Immature natural killer cell (primary cell): ENCODE measurements around the gene MRPS5. TPM values are rescaled to one million over a fixed set of nuclear protein-coding genes. Genes with fewer than 3 reads are reported as not detected.

Source experiments
- DNase-seq, 3 donors: peaks; one replicate each; pipeline ENCODE4 v3.0.0; 2022; ENCODE audit warnings: mixed read lengths in 1 of 3
- H3K27ac Mint-ChIP-seq, 6 donors: one replicate each; pipeline ENCODE4 v1.8.0; 2020; ENCODE audit warnings: mixed read lengths in 6 of 6, mild to moderate bottlenecking in 5 of 6, inconsistent platforms in 4 of 6, moderate library complexity in 3 of 6
- H3K27me3 Mint-ChIP-seq, 3 donors: one replicate each; pipeline ENCODE4 v1.8.0; 2020 to 2021; ENCODE audit warnings: low read depth in 3 of 3, mild to moderate bottlenecking in 3 of 3, mixed read lengths in 3 of 3, moderate library complexity in 3 of 3, inconsistent platforms in 1 of 3
- H3K36me3 Mint-ChIP-seq, 3 donors: one replicate each; pipeline ENCODE4 v1.8.0; 2020; ENCODE audit warnings: mixed read lengths in 3 of 3, inconsistent platforms in 2 of 3, mild to moderate bottlenecking in 2 of 3
- H3K4me1 Mint-ChIP-seq, 2 donors: one replicate each; pipeline ENCODE4 v1.8.0; 2020; ENCODE audit warnings: inconsistent platforms in 2 of 2, mild to moderate bottlenecking in 2 of 2, mixed read lengths in 2 of 2, moderate library complexity in 1 of 2
- H3K4me3 Mint-ChIP-seq, 5 donors: one replicate each; pipeline ENCODE4 v1.8.0; 2020; ENCODE audit warnings: mild to moderate bottlenecking in 5 of 5, mixed read lengths in 5 of 5, inconsistent platforms in 3 of 5, moderate library complexity in 3 of 5
- H3K9me3 Mint-ChIP-seq, 6 donors: one replicate each; pipeline ENCODE4 v1.8.0; 2020; ENCODE audit warnings: mild to moderate bottlenecking in 6 of 6, mixed read lengths in 6 of 6, inconsistent platforms in 4 of 6, moderate library complexity in 3 of 6
- polyA plus RNA-seq, 3 donors: library from polyadenylated mRNA; unstranded; fragments of 300-500 nt; fragmentation: Illumina TruSeq; gene quantifications; one replicate each; pipeline ENCODE4 v1.2.3, GENCODE V29; 2021

MRPS5 gene
- polyA plus RNA-seq, 3 donors from 2014 or later: 26.9 to 35.0 (median 30.5) TPM

GRCh38 chr2:95077530-95077825 is 44.1 kb downstream of the MRPS5 start:
- Mint-ChIP-seq H3K36me3 (no peaks in the 10 kb centered on the region), H3K27ac (peak overlapping the region in 1 of 6 donors; percentile 61), H3K27me3 (peaks cover 0 to 9% (median 2%) of the 10 kb centered on the region in 3 donors), H3K4me1 (peaks cover 9 to 13% of the 10 kb centered on the region in 2 donors), H3K9me3 (no peaks in the 10 kb centered on the region), H3K4me3 (peak overlapping the region in 4 of 5 donors; percentile 2 to 71 (median 22))
- DNase-seq: no peak

- H3K36me3 Mint-ChIP-seq: no peaks in the 10 kb centered on the region
- peaks cover 0 to 9% (median 6%) of the 10 kb centered on the region in 3 donors for H3K27me3 Mint-ChIP-seq
- peak overlapping the region in 1 of 6 donors; percentile 61 for H3K27ac Mint-ChIP-seq
- no peaks in the 10 kb centered on the region for H3K9me3 Mint-ChIP-seq
- peak; percentile 48 to 57 (median 49) for DNase-seq
- H3K4me1 Mint-ChIP-seq: peaks cover 9 to 13% of the 10 kb centered on the region in 2 donors
- peak overlapping the region; percentile 18 to 71 (median 66) for H3K4me3 Mint-ChIP-seq
These were observed 44.7 kb downstream of the MRPS5 start for GRCh38 chr2:95076705-95077529.

GRCh38 chr2:95075440-95076132 is 46.0 kb downstream of the MRPS5 start:
- Mint-ChIP-seq H3K36me3 (no peaks in the 10 kb centered on the region), H3K4me3 (peak overlapping the region in 1 of 5 donors; percentile 35), H3K27me3 (peaks cover 0 to 11% (median 6%) of the 10 kb centered on the region in 3 donors), H3K9me3 (no peaks in the 10 kb centered on the region), H3K27ac (no peak overlapping the region), H3K4me1 (peaks cover 9 to 13% of the 10 kb centered on the region in 2 donors)
- no peak for DNase-seq

- H3K36me3 Mint-ChIP-seq: no peaks in the 10 kb centered on the region
- H3K4me1 Mint-ChIP-seq: peaks cover 9 to 13% of the 10 kb centered on the region in 2 donors
- no peaks in the 10 kb centered on the region for H3K9me3 Mint-ChIP-seq
- DNase-seq: no peak
- H3K27ac Mint-ChIP-seq: no peak overlapping the region
- H3K27me3 Mint-ChIP-seq: peaks cover 0 to 11% (median 6%) of the 10 kb centered on the region in 3 donors
- H3K4me3 Mint-ChIP-seq: no peak overlapping the region
These were observed 46.8 kb downstream of the MRPS5 start for GRCh38 chr2:95074663-95075439.

GRCh38 chr2:95073856-95074662 is 47.5 kb downstream of the MRPS5 start:
- Mint-ChIP-seq H3K27ac (no peak overlapping the region), H3K9me3 (no peaks in the 10 kb centered on the region), H3K4me3 (no peak overlapping the region), H3K4me1 (peaks cover 9 to 13% of the 10 kb centered on the region in 2 donors), H3K36me3 (no peaks in the 10 kb centered on the region), H3K27me3 (peaks cover 0 to 11% (median 6%) of the 10 kb centered on the region in 3 donors)
- DNase-seq: no peak

GRCh38 chr2:95072424-95072823 is 49.2 kb downstream of the MRPS5 start:
- no peaks in the 10 kb centered on the region for H3K9me3 Mint-ChIP-seq
- H3K4me1 Mint-ChIP-seq: peaks cover 9 to 11% of the 10 kb centered on the region in 2 donors
- no peak for DNase-seq
- H3K36me3 Mint-ChIP-seq: no peaks in the 10 kb centered on the region
- peaks cover 0 to 6% (median 6%) of the 10 kb centered on the region in 3 donors for H3K27me3 Mint-ChIP-seq
- H3K27ac Mint-ChIP-seq: no peak overlapping the region
- H3K4me3 Mint-ChIP-seq: no peak overlapping the region

- no peaks in the 10 kb centered on the region for H3K36me3 Mint-ChIP-seq
- H3K9me3 Mint-ChIP-seq: no peaks in the 10 kb centered on the region
- H3K27me3 Mint-ChIP-seq: peaks cover 0 to 4% (median 3%) of the 10 kb centered on the region in 3 donors
- no peak overlapping the region for H3K4me3 Mint-ChIP-seq
- no peak overlapping the region for H3K27ac Mint-ChIP-seq
- DNase-seq: no peak
- H3K4me1 Mint-ChIP-seq: peaks cover 5 to 7% of the 10 kb centered on the region in 2 donors
These were observed 49.8 kb downstream of the MRPS5 start for GRCh38 chr2:95071856-95072255.

- H3K27me3 Mint-ChIP-seq: peaks cover 0 to 8% (median 3%) of the 10 kb centered on the region in 3 donors
- no peaks in the 10 kb centered on the region for H3K36me3 Mint-ChIP-seq
- no peak overlapping the region for H3K4me3 Mint-ChIP-seq
- no peaks in the 10 kb centered on the region for H3K4me1 Mint-ChIP-seq
- no peak for DNase-seq
- no peaks in the 10 kb centered on the region for H3K9me3 Mint-ChIP-seq
- H3K27ac Mint-ChIP-seq: no peak overlapping the region
These were observed 52.1 kb downstream of the MRPS5 start for GRCh38 chr2:95069465-95069864.

GRCh38 chr2:95068256-95068655 is 53.4 kb downstream of the MRPS5 start:
- Mint-ChIP-seq H3K27ac (no peak overlapping the region), H3K27me3 (peaks cover 0 to 8% (median 3%) of the 10 kb centered on the region in 3 donors), H3K4me3 (no peak overlapping the region), H3K9me3 (no peaks in the 10 kb centered on the region), H3K4me1 (no peaks in the 10 kb centered on the region), H3K36me3 (no peaks in the 10 kb centered on the region)
- DNase-seq: no peak

GRCh38 chr2:95063086-95063958 is 58.3 kb downstream of the MRPS5 start:
- Mint-ChIP-seq H3K36me3 (no peaks in the 10 kb centered on the region), H3K27ac (no peak overlapping the region), H3K9me3 (no peaks in the 10 kb centered on the region), H3K27me3 (peaks cover 0 to 5% (median 3%) of the 10 kb centered on the region in 3 donors), H3K4me3 (no peak overlapping the region), H3K4me1 (no peaks in the 10 kb centered on the region)
- DNase-seq: no peak

- Mint-ChIP-seq H3K36me3 (no peaks in the 10 kb centered on the region), H3K27ac (no peak overlapping the region), H3K4me1 (no peaks in the 10 kb centered on the region), H3K4me3 (no peak overlapping the region), H3K27me3 (peaks cover 0 to 5% (median 3%) of the 10 kb centered on the region in 3 donors), H3K9me3 (no peaks in the 10 kb centered on the region)
- no peak for DNase-seq
These were observed 59.1 kb downstream of the MRPS5 start for GRCh38 chr2:95062242-95063085.
